HG02852 (cell line): ENCODE measurements around the gene NACAD.

Source experiments
- ATAC-seq: cut with Tn5 transposase; IDR thresholded peaks from one replicate; pipeline ENCODE4 v1.9.1; 2021; ENCODE audit warnings: mild to moderate bottlenecking, moderate library complexity; ENCODE audit not compliant: unreplicated experiment

The NACAD gene

DNA sequence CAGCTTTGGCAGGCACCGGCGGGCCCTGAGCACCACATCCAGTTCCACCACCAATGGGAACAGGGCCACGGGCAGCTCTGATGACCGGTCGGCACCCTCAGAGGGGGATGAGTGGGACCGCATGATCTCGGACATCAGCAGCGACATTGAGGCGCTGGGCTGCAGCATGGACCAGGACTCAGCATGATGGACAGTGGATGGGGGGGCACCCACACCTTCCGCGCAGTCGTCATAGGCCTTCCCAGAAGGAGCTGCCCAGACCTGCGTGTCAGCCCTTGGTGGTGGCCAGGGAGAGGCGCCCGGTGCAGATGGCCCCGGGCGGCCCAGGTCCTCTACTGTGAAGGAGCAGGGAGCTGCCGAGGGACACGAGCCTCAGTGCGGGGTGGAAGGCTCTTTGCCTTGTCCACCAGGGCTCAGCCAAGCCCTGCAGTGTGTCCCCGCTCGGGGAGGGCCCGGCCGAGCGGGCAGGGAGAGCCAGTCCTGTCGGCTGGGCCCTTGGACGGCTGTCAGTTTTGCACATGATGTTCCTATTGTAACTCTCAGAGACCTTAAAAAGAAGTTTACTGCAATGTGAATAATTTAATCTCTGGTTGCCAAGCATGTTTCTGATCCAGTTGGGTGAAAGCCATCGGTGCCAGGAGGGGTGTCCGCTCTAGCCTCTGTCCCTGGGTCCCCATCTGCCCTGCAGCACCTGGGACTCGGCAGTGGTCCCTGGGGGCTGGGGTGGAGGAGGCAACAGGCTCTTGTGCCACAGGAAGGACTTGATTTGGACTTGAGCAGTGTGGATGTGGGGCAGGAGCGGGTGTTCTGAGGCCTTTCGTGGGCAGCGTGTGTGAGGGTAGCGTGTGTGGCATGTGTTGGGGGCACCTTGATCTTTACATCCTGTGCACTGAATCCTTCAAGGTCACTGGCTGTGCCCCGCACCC, 12.6 kb downstream of the NACAD start:
- no peak for ATAC-seq

DNA sequence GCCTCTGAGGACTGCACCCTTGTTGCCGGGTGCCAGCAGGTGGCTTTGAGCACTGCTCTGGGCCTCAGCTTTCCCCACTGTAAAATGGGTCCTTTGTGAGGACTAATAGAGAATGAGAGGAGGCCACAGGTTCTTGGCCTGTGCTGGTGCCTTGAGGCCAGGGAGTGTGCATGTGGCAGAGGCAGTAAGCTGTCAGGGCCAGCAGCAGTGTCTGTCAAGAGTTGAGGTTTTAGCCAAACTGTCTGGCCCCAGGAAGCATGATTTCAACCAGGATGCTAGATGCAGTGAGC, 13.5 kb downstream of the NACAD start:
- no peak for ATAC-seq

DNA sequence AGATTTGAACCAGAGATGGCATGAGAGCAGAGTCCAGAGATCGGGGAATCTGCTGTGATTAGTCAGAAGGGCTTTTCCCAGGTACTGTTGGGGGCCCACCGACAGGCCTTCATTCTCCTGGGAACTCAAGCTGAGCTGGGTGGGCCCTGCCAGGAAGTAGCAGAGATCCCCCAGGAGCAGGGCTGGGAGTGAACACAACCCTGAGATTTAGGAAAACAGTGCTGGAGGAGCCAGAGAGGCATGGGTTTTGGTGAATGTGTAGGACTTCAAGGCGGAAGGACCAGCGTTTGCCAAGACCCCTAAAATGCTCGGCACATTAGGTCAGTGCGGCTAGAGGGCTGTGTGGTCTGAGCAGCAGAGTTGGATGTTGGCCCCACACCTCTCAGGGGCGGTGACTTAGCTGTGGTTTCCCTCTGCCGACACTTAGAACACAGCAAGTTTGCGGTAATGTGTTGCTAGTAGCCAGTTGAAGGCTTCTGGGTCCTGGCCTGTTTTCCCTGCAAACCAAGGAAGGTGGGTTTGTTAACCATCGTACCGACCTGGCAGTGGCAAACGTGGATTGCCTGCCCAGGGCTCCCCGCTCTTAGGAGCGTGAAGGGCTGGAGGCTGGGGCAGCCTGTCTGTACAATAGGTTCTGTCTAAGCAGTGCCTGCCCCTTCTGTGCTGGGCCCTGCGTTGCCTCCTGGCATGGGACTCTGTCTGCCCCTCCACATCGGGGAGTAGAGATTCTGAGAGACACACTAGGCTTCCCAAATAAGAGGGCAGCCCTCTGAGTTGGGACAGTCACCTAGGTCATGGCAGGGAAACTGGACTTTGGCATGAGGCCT, 14.0 kb downstream of the NACAD start:
- ATAC-seq = no peak

DNA sequence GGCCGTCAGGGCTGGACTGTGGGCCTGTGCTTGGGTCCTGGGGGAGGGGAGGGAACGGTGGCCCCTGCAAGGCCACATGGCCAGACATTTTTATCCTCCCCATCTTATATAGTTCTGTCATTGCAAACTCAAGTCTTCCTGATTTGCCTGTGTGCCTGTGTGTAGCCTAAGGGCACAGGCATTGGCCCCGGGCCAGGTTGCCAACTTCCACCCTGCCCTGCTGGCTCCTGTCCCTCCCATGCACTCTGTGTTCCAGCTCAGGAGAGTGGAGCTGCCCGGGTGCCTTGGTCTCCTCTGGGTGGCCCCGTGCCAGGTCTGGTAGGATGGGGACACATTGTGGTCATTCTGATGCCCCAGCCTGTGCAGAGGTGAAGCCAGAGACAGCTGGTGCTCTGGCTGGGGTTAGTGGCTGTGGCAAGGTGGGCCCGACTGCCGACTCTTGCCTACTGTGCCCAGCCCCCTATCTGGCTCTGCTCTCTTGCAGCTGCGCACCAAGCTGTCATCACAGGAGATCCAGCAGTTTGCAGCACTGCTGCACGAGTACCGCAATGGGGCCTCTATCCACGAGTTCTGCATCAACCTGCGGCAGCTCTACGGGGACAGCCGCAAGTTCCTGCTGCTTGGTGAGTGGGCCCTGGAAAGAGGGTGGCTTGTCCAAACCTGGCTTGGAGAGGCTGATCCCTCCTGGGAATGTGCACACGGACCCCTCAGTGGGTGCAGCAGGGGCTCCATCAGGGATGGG, 14.8 kb downstream of the NACAD start:
- ATAC-seq = no peak

DNA sequence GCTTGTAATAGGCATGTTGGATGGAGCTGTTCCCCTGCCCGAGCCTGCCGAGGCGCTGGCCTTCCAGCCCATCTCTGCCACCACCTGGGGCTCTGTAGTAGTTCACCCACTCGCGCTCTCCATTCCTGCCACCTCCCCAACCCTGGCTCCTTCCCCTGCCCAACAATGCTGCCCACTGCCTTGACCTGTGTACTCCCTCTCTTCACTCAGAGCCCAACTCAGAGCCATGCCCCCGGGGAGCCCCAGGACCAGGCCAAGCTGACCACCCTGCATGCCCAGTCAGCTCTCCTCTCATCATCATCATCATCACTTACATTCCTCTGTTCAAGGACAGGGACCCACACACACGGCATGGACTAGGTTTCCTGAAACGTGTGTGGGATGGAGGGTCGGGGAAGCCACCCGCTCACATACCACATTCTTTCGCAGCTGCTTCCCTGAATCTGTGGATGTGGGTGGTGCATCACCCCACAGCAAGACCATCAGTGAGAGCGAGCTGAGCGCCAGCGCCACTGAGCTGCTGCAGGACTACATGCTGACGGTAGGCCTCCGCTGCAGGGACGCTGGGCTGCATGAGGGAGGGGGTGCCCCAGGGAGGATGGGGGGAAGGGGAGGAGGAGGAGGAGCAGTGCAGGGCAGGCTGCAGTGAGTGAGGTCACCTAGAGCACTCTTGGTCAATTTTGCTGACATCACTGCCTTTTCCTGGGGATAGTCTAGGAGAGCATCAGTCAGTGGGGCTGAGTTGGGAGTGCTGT, 15.6 kb downstream of the NACAD start:
- ATAC-seq = no peak

DNA sequence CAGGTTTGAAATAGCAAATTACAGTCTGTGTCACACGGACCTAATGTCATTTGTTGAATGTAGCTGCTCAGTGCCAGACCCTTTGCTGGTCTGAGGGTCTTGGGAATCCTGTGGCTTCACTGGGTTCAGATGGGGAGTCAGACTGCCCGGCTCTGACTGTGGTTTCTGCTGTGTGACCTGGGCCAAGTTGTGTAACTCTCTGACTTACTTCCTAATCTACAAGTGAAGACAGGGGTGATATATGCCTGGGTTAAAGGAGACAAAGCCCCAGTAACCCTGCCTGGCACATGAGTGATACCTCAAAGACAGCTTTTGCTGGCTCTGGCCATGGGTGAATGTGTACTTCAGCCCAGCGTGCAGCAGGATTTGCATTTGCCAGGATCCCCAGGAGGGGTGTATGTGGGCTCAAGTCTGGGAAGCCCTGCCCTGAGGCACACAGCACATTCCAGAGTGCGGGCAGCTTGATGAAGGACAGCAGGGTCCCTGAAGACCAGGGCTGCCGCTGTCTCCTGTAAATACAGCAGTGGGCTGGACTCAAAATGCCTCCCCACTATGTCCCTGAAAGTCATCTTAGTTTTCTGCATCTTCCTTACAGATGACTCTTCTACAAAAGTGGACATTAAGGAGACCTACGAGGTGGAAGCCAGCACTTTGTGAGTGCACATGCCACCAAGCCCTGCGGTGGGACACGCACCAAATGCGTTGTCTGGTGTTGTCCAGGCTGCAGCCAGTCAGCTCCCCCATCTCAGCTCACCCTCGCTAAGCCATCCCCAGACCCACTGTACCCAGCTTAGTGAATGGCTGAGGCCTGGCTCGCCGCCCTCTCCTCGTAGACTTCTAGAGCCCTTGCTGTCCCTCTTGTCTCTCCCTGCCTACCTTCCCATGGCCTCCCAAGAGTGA, 16.4 kb downstream of the NACAD start:
- ATAC-seq = no peak

DNA sequence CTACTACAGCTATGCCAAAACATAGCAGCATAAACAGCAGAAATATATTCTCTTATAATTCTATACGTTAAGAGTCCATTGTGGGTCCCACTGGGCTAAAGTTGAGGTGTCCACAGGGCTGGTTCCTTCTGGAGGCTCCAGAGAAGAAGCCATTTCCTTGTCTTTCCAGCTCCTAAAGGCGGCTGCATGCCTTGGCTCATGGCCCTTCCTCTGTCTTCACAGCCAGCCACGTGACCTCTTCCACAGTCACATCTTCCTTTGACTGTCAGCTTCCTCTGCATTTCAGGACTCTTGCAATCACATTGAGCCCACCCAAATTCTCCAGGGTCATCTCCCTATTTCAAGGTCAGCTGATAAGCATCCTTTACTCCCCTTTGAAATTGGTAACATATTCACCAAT, 17.2 kb downstream of the NACAD start:
- ATAC-seq = no peak

DNA sequence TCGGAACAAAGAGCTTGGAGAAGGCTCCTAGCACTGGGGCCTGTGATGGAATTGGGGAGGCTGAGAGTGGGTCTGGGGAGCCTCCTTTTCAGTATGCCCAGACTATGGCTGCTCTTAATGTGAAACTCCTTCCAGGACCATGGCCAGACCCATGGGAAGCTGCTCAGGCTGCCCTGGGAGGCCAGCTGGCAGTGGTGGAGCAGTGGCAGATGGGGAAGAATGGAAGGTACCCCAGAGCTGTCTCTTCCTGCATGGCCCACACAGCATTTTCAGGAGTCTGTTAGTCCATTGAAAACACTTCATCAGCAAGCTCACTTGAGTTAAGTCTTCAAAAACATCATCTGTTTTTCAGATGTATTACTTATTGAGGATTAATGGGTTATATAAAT, 18.5 kb downstream of the NACAD start:
- ATAC-seq = no peak

DNA sequence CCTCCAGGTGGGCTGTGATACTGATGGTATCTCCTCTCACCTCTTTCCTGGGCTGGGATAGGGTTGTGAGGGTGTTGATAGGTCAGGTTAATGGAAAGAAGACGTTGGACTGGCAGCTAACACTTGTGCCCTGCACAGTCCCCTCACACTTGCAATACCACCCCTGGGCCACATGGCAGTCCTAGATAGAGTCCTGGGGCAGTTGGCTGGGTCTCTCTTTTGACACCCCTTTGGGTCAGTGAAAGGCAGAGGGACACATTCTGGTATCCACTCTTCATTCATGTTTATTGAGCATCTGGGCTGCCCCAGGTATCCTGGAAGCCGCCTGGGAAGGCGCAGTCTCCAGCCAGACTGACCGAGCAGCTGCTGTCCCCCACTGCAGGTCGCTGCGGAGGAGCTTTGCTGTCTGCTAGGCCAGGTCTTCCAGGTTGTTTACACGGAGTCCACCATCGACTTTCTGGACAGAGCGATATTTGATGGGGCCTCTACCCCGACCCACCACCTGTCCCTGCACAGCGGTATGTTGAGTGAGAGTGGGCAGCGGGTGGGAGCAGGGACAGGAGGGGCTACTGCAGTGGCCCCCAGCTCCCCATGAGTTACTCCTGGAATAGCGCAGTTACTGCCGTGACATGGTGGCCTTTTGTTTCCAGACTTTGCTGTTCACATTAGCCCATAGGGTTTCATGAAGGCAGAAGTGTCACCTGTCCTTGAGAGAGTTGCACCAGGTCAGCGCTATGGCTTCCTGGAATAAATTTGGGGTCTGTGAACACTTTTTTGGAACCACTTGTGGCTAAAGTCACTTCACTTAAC, 19.1 kb downstream of the NACAD start:
- no peak for ATAC-seq

DNA sequence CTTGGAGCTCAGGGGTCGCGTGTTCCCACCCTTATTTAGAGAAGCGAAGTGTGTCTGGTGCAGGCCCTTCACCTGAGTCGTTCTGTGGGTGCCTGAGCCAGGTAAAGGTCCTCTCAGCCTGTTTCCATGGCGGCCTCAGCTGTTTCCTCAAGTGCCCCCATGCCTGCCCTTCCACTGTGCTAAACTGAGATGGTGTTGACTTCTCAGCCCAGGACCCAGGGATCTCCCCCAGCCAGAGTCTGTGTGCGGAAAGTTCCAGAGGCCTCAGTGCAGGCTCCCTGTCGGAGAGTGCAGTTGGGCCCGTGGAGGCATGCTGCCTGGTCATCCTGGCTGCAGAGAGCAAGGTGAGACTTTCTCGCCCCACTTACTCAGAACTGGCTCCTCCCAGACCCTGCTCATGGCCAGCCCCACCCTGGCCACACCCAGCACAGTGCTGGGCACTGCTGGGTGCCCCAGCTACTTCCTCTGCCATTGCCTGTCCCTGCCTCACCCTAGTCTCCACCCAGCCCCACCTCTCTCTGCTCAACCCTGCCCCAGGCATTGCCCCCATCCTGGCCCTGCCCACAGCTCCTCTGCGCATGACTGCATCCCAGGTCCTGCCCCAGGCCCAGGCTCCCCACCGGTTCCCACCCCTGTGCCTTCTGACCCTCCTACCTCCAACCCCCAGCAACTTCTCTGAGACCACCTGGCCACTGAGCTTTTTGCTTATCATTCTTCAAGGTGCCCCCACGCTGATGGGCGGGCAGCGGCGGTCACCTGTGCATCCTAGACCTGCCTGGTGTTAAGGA, 20.3 kb downstream of the NACAD start:
- ATAC-seq = no peak

DNA sequence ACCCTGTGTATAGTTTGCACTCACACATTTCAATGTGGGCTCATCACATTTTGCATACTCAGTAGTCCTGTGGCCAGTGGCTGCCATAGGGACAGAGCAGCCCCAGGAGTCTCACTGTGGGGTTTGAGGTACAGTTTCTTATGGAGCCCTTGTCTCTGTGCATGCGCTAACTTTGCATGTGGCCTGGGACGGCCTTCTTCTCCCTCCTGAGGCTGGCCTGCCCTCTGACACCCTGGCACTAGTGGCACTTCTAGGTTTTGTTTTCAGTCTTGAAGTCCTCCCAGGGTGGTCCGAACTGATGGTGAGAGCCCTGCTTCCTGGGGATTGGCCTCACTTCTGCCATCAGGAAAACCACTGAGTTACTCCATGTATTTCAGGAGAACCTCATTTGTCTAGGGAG, 21.2 kb downstream of the NACAD start:
- no peak for ATAC-seq

DNA sequence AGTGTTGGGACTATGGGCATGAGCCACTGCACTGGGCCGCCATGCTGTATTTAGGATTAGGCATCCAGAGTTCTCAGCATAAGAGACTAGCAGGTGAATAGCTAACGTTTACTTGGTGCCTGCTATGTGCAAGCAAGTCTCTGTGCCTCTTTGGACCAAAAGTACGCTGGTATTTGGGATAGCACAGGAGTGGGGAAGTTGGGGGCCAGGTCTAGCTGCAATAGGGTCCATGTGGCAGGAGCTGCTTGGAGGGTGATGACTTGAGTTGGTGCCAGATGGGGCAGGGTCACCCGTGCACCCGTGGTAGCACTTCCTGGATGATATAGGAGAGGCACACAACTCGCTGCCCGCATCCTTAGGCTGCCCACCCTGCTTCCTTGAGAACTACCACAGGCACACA, 22.4 kb downstream of the NACAD start:
- ATAC-seq = no peak

DNA sequence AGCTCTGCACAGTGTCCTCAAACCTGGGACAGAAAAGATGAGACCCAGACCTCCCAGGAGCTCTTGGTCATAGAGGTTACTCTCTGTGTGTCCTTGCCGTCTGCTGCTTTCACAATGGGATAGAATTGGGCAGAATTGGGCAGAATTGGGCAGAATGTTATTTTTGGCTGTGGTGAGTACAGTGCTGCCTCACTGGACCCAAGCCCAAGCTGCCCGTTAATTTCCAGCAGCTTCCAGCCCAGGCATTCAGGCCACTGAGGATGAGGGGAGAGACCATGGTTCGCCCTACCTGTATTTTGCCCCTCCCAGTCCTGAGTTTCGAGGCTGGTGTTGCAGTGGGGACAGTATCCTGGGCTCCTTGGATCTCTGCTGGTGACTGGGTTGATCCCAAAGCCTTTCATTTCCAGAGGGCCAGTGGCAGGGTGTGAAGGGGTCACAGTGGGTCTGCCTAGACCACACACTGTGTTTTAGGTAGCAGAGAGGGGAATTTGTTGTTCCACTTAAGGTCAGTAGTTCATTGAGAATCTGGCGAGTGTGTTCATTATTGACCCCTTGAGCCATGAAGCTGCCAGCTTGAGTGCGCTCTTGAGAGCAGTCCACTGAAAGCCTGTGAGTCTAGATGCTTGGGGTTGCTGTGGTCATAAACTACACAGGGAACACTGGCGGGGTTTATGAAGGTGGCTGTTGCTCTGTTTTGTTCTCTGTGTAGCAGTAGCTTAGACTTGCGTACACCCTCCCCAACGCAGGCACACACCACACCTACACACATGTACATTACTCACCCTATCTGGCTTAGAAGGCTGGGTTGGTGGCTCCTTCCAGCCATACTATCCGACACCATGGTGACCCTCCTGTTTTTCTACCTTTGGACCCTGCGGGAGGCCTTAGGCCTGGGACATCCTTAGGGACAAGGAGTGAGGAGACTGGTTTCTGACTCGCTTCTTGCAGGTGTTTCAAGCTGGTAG, 23.5 kb downstream of the NACAD start:
- no peak for ATAC-seq

DNA sequence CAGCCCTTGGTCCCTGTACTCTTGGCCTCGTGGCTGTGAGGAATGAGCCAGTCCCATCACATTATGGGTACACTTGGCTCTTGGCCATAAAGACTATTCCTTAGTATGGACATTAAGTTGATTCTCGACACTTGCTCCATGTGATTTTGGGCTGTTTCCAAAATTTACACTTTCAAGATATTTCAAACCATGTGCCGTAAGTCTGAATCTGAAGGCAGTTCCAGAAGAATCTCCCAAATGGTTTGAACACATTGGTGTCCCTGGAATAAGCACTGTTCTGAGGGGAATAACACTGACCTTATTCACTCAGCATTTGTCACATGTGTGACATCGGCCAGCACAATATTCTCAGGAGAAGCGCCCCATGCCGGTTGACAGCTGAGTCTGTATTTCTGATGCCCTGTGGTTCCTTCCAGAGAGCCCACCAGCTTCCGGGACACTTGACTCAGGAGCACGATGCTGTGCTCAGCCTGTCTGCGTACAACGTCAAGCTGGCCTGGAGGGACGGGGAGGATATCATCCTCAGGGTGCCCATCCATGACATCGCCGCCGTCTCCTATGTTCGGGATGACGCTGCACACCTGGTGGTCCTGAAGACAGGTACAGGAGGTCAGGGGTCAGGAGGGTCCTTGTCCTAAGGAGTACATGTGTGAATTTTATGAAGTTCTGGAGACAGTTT, 24.6 kb downstream of the NACAD start:
- ATAC-seq = no peak

DNA sequence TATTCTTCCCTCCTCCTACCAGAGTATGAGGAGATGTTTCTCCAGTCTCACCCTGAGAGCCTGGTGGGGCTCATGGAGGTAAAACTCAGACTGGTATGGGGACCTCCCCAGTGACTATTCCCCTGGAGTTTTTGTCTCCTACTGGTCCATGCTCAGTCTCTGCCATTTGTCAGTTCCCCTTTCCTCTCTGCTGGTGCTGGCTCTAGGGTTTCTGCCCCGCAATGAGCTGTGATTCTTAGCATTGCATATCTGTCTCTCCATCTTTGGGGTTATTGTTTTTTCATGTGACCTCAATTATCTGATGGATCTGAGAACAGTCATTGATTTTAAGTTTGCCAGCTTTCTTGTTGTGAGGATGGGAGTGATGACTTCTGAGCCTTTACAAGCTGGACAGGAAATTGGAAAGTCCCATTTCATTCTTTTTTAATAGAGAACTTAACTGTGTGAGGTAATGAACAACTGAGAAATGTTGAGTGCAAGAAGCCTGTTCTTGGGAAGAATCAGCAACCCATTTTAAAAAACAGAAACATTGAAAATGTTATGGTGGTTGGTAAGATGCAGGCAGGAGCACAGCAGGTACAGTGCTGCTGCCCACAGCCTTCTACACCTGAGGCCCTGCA, 26.9 kb downstream of the NACAD start:
- no peak for ATAC-seq

DNA sequence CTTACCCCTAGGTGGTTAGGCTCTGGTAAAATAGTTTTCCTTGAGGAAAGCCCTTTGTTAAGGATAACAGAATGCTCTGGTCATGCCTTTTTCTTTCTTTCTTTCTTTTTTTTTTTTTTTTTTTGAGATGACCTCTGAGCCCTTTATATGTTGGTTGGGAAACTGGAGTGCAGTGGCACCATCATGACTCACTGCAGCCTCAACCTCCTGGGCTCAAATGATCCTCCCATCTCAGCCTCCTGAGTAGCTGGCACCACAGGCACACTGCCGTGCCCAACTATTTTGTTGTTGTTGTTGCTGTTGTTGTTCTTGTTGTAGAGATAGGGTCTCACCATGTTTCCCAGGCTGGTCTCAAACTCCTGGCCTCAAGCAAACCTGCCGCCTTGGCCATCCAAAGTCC, 27.4 kb downstream of the NACAD start:
- ATAC-seq = no peak
